VCaP (cell line): Measurements from ENCODE around the gene SLC5A9.

Experiments
- H3K27ac ChIP-seq: fragments of 450-650 bp; 2 replicates; pipeline ENCODE4 v1.5.1; 2017
- CTCF ChIP-seq: fragments of 450-650 bp; conservative IDR thresholded peaks from 2 replicates; pipeline ENCODE4 v1.5.1; 2017; ENCODE audit warnings: mild to moderate bottlenecking, moderate library complexity

SLC5A9 gene

DNA sequence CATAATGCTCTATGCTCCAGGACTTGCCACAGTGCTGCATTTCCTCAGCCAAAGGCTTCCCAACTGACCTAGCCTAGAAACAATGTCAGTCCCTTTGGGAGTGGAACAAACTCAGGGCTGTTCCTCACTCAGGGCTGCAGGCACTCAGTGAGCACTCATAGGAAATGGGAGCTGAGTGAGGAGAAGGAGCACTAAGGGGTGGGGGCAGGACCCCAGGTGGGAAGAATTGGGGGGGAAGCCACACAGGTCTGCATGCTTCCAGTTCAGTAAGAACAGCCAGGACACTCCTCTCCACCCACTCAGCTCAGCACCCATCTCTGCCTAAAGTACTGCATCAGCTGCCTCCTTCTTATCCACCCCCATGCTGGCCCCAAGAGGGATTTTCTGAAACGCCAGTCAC, 7.3 kb upstream of the SLC5A9 start:
- H3K27ac ChIP-seq, result peak overlapping the region; percentile 80

GRCh38 chr1:48215889-48216288, 6.6 kb upstream of the SLC5A9 start:
- peak overlapping the region; percentile 80 for H3K27ac ChIP-seq
- TF ChIP-seq CTCF, result no peak

More for the DNA sequence above, 7.3 kb upstream of the SLC5A9 start:
- no peak for TF ChIP-seq CTCF

DNA sequence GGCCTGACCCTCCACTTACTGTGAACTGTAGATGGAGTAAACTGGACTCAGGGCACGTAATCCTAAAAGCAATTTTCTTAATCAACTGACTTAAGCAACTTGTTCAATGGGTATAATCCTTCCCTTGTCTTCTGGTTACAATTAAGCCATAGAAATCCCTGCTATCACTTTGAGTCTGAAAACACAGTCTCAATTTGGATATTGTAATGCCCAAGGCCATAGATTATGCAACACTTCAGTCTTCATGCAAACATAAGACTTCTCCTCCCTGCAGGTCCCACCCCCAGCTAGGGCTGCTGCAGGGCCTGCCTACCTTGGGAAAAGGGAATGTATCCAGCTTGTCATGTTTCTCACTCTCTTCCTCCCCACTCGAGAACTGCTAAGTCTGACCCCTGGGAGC, 6.2 kb upstream of the SLC5A9 start:
- TF ChIP-seq CTCF, result no peak
- H3K27ac ChIP-seq, result no peak overlapping the region

- no peak for TF ChIP-seq CTCF
- H3K27ac ChIP-seq, result no peak overlapping the region
Measured at GRCh38 chr1:48216941-48217340, 5.6 kb upstream of the SLC5A9 start.

DNA sequence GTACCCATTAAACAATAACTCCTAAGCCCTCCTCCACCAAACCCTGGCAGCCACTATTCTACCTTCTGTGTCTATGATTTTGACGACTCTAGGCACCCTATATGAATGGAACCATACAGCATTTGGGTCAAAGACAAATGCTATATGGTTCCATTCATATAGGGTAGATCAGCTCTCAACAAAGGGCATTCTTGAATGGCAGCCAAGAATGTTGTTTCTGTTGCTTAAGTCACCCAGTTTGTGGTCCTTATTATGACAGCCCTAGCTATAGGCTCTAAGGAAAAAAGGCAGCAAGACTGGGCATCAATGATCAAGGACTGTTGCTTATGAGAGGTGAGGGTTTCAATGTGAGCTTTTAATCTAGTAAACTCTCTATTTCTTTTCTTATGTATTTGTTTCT, 4.7 kb upstream of the SLC5A9 start:
- no peak for TF ChIP-seq CTCF
- no peak overlapping the region for H3K27ac ChIP-seq

DNA sequence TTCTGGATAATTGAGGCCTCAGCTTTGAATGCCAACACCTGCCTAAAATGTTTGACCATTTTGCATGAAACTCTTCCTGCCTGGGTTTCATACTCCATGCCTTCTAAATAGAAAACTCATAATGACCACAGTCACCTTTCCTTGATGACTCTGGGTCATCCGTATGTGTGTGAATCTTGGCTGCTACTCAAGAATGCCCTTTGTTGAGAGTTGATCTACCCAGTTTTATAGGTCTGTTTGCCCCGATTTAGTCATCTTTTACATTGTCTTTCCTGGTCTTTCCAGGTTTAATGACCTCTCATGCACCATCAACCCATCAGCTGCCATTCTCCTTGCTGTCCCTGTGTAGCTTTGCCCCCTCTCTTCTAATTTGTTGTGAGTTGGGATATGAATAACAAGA, 2.7 kb upstream of the SLC5A9 start:
- TF ChIP-seq CTCF, result no peak

GRCh38 chr1:48221122-48221521, 1.4 kb upstream of the SLC5A9 start:
- TF ChIP-seq CTCF, result no peak
- no peak overlapping the region for H3K27ac ChIP-seq

More for the DNA sequence above, 2.7 kb upstream of the SLC5A9 start:
- no peak overlapping the region for H3K27ac ChIP-seq

GRCh38 chr1:48221657-48222056, 859 bp upstream of the SLC5A9 start:
- TF ChIP-seq CTCF, result no peak
- H3K27ac ChIP-seq, result no peak overlapping the region
